D721Med (cell line): ENCODE results near the gene UCP3.

ENCODE experiments used
- DNase-seq: peaks from one replicate; pipeline ENCODE4 v3.0.0; 2011; ENCODE audit warnings: low spot score; ENCODE audit not compliant: insufficient read length
- FAIRE-seq: peaks from 2 replicates; lab custom pipeline; 2011; peaks lifted over from hg19 to GRCh38; lab: Jason Lieb, UNC
- TF ChIP-seq, protein P1 (sequence below): IDR thresholded peaks from 2 replicates; pipeline ENCODE4 v1.5.1; 2012; ENCODE audit warnings: mild to moderate bottlenecking, control low read depth; ENCODE audit not compliant: insufficient read depth; ENCODE audit errors: missing control alignments

The UCP3 gene, protein sequence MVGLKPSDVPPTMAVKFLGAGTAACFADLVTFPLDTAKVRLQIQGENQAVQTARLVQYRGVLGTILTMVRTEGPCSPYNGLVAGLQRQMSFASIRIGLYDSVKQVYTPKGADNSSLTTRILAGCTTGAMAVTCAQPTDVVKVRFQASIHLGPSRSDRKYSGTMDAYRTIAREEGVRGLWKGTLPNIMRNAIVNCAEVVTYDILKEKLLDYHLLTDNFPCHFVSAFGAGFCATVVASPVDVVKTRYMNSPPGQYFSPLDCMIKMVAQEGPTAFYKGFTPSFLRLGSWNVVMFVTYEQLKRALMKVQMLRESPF

DNA sequence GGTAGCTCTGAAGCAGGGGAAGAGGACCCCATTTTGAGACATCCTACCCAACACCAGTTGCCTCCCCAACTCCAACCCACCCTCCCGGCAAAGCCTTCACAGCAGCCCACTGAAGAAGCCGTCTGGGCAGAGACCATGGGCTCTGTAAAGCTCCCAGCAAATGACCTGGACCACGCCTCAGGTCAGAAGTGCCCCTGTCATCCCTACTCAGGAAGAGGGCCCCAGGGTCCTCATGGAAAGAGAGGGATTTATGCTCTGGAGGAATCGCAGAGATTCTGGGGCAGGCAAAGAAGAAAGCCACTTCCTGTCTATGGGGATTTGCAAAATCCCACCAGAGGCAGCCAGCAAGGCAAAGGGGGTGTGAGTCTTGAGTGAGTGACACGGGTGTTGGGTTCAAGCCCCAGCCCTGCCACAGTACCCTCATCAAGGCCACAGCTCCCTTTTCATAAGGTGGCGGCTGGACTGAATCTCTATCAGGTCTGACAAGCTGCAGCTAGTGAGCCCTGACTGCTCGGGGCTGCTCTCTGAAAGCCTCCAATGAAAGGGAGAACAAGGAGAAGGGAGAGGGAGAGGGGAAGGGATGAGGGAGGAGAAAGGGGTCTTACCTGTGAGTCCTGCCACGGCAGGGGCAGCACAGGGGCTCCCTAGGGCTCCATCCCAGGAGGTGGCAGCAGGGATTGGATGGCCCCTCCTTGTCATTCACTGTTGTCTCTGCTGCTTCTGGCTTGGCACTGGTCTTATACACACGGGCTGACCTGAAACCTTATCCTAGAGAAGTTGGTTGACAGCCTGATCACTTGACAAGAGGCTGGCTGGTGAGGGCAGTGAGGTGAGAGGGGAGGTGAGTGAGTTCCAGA, at the start of gene UCP3:
Gene UCP3, minus strand, starts transcription at position 713 of the 857 bp plus-strand sequence. CDS start 2,043 bp downstream, outside the sequence.
- TF ChIP-seq, protein P1, sequence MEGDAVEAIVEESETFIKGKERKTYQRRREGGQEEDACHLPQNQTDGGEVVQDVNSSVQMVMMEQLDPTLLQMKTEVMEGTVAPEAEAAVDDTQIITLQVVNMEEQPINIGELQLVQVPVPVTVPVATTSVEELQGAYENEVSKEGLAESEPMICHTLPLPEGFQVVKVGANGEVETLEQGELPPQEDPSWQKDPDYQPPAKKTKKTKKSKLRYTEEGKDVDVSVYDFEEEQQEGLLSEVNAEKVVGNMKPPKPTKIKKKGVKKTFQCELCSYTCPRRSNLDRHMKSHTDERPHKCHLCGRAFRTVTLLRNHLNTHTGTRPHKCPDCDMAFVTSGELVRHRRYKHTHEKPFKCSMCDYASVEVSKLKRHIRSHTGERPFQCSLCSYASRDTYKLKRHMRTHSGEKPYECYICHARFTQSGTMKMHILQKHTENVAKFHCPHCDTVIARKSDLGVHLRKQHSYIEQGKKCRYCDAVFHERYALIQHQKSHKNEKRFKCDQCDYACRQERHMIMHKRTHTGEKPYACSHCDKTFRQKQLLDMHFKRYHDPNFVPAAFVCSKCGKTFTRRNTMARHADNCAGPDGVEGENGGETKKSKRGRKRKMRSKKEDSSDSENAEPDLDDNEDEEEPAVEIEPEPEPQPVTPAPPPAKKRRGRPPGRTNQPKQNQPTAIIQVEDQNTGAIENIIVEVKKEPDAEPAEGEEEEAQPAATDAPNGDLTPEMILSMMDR, result no peak
- no peak for FAIRE-seq
- no peak for DNase-seq

DNA sequence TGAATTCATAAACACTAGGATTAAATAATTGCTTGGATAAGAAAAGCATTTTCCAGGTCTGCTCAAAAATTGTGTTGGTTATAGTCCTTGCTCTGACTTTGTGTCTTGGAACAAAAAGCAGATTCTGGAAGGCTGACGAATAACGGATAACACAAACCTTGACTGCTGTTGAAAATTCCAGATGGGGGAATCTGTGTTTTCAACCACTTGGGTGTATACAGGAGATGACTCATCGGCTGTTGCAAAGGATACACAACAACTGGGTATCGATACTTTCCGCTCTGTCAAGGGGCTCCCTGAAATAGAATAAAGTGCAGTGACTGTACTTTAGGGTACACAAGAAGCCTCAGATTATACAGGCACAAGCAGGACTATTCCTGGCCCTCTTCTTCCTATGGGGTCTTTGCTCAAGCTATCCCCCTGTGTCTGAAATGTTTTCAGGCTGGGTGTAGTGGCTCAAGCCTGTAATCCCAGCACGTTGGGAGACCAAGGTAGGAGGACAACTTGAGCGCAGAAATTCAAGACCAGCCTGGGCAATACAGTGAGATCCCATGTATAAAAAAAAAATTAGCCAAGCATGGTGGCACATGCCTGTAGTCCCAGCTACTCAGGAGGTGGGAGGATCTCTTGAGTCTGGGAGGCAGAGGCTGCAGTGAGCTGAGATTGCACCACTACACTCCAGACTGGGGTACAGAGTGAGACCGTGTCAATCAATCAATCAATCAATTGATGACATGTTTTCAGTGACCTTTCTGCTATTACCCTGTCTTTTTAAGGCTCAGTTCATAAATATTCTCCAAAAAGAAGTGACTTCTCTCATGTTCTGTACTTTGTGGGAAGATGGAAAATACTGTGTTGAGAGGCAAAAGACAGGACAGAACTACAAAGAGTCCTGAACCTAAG, 48.6 kb upstream of the UCP3 start:
- FAIRE-seq (no peak), DNase-seq (no peak)
- TF ChIP-seq, protein P1, result no peak

DNA sequence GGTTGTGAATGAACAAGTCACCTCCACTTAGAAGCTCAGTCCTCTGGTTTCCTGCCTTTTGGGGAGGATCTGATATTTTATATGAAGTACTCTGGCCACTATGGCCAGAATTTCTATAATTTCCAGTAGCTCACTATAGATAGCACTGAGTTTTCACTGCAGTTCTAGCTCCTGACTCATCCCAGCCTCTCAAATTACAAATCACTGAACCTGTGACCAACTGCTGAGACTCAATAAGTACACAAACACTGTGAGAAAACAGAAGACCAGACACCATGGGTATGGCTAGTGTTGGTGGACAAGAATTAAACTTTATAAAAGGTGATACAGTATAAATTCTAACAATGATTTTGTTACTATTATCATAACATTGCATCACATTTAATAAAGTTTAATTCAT, 47.1 kb upstream of the UCP3 start:
- FAIRE-seq, result no peak
- TF ChIP-seq, protein P1, result no peak
- DNase-seq, result no peak

DNA sequence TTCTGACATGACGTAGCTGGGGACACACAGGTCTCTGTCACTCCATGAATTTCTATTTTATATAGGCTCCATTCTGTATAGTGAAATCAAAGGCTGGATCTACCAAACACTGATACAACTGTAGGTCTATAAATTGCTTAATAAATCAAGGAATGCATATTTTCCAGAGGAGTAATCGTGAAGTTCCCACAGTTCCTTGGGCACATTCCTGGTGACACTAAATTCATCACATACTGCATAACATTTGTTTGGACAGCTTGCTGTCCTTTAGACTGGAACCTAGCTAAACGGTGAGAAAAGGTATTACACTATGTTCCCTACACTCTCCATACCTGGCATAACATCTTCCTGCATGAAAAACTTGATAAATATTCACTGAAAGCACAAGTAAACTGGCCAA, 41.6 kb upstream of the UCP3 start:
- no peak for DNase-seq
- no peak for FAIRE-seq
- TF ChIP-seq, protein P1, result no peak

DNA sequence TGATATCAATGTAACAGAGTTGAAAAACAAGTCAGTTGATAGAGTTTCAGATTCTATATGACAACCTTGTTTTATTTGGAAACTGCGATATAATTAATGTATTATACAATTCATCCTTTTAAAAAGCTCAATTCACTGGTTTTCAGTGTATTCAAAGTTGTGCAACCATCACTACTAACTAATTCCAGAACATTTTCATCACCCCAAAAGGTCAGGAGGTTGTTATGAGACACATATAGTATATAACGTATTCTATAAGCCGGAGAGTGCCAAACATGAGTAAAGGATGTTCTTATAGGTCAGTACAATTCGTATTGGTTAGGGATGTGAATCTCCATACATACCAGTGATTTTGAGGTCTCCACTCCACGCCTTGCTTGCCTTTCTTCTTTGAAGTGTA, 40.1 kb upstream of the UCP3 start:
- no peak for DNase-seq
- FAIRE-seq, result no peak
- TF ChIP-seq, protein P1, result no peak

DNA sequence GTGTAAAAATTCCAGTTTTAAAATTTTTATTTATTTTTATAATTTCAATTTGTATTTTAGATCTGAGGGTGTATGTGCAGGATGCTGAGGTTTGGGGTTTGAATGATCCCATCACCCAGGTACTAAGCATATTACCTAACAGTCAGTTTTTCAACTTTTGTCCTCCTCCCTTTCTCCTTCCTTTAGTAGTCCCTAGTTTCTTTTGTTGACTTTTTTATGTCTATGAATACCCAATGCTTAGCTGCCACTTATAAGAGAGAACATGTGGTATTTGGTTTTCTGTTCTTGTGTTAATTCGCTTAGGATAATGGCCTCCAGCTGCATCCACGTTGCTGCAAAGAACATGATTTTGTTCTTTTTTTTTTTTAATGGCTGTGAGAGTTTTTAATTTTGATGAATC, 35.7 kb upstream of the UCP3 start:
- FAIRE-seq, result no peak
- TF ChIP-seq, protein P1, result no peak
- no peak for DNase-seq
